ENCODE results near the gene RNF135.
"Not testable (repeated sequence)": the region's sequence is repeated elsewhere in the genome, so short reads cannot be mapped to it uniquely, and the experiment has no call there.

RNF135 gene

GRCh38 chr17:30969989-30970830 lies 629 bp upstream of the RNF135 start:
- peaks cover 23% of the 10 kb centered on the region for H3K36me3 ChIP-seq
- H4K20me1 ChIP-seq, result no peaks in the 10 kb centered on the region
- peak overlapping the region; percentile 82 for H3K4me3 ChIP-seq
- H3K9ac ChIP-seq, result peak overlapping the region; percentile 96
- peaks cover 35% of the 10 kb centered on the region for H3K4me1 ChIP-seq
- peaks cover 16% of the 10 kb centered on the region for H3K9me3 ChIP-seq
- TF ChIP-seq Cebpa-rat (IDR thresholded peaks at IDR 0.05), result no peak
- peak overlapping the region; percentile 98 for H3K27ac ChIP-seq
- H3K4me2 ChIP-seq, result peak overlapping the region; percentile 85
- H3K27me3 ChIP-seq, result no peaks in the 10 kb centered on the region

DNA sequence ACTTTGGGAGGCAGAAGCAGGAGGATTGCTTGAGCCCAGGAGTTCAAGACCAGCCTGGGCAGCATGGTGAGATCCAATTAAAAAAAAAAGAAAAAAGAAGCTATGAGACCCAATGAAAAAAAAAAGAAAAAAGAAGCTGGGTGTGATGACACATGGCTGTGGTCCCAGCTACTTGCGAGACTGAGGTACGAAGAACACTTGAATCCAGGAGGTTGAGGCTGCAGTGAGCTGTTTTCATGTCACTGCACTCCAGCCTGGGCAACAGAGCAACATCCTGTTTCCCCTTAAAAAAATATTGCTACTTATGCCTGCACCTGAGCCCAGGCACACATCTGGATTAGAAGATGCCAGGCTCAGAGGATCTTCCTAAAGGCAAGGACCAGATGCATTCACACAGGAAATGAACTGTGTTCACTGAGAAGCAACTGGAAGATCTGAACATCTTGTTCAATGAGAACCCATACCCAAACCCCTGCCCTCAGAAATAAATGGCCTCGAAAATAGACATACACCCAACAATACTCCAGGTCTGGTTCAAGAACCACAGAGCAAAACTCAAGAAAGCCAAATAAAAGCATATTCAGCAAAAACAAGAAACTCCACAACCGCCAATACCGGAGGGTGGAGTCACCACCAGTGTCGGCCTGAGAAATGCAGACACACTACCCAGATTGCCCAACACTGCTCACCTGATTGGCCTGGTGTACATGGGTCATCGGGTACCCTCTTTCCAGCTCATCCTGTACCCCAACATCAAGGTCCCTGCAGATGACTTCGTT lies 4.4 kb downstream of the RNF135 start:
- H3K27me3 ChIP-seq, result no peaks in the 10 kb centered on the region
- H3K4me3 ChIP-seq, result no peak overlapping the region
- no peak overlapping the region for H3K4me2 ChIP-seq
- TF ChIP-seq Cebpa-rat (IDR thresholded peaks at IDR 0.05), result no peak
- peaks cover 31% of the 10 kb centered on the region for H3K9me3 ChIP-seq
- no peak overlapping the region for H3K27ac ChIP-seq
- H3K4me1 ChIP-seq, result peaks cover 13% of the 10 kb centered on the region
- no peak overlapping the region for H3K9ac ChIP-seq
- H3K36me3 ChIP-seq, result peaks cover 37% of the 10 kb centered on the region
- no peaks in the 10 kb centered on the region for H4K20me1 ChIP-seq

DNA sequence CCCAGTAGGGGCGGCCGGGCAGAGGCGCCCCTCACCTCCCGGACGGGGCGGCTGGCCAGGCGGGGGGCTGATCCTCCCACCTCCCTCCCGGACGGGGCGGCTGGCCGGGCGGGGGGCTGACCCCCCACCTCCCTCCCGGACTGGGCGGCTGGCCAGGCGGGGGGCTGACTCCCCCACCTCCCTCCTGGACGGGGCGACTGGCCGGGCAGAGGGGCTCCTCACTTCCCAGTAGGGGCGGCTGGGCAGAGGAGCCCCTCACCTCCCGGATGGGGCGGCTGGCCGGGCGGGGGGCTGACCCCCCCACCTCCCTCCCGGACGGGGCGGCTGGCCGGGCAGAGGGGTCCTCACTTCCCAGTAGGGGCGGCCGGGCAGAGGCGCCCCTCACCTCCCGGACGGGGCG lies 9.1 kb downstream of the RNF135 start:
- not testable (repeated sequence) for H3K27me3 ChIP-seq, H3K4me1 ChIP-seq, H3K4me3 ChIP-seq, H3K27ac ChIP-seq, H3K9ac ChIP-seq, H3K4me2 ChIP-seq
- peaks cover 32% of the 10 kb centered on the region; the same call in 1 of the 2 replicates for H4K20me1 ChIP-seq
- H3K9me3 ChIP-seq, result peaks cover 18% of the 10 kb centered on the region
- peaks cover 27% of the 10 kb centered on the region for H3K36me3 ChIP-seq

DNA sequence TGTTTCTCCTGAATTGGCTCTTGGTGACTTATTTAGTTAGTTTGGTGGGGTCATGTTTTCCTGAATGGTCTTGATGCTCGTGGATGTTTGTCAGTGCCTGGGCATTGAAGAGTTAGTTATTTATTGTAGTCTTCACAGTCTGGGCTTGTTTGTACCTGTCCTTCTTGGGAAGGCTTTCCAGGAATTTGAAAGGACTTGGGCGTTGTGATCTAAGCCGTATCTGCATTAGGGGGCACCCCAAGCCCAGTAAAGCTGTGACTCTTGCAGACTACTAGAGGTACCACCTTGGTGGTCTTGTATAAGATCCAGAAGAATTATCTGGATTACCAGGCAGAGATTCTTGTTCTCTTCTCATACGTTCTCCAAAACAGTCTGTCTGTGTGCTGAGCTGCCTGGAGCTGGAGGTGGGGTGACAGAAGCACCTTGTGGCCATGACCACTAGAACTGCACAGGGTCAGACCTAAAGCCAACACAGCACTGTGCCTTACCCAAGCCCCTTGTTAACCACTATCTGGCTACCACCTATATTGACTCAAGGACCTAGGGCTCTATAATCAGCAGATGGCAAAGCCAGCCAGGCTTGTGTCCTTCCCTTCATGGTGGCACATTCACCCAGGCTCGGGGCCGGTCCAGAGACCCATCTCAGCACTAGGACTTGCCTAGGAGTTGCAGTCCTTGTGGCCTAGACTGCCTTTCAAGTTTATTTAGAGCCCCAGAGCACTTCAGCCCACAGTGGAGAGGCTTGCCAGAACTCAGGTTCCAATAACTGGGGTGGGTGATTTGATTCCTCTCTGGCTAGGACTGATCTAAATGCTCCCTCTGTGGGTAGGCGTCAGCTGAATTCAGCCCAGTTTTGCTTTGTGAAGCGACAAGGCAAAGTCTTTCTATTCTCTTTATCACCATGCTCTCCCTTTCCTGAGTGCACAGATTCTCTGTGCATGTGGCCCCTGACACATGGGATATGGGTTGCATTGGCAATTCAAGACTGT lies 11.0 kb downstream of the RNF135 start:
- TF ChIP-seq Cebpa-rat (IDR thresholded peaks at IDR 0.05), result no peak
- no peak overlapping the region for H3K27ac ChIP-seq

GRCh38 chr17:30982855-30983254 lies 12.0 kb downstream of the RNF135 start:
- H3K27ac ChIP-seq, result no peak overlapping the region
- no peaks in the 10 kb centered on the region for H3K9me3 ChIP-seq
- H3K27me3 ChIP-seq, result no peaks in the 10 kb centered on the region
- no peak for TF ChIP-seq Cebpa-rat (IDR thresholded peaks at IDR 0.05)
- no peak overlapping the region for H3K4me3 ChIP-seq
- peaks cover 49% of the 10 kb centered on the region; the same call in 1 of the 2 replicates for H4K20me1 ChIP-seq
- no peak overlapping the region for H3K4me2 ChIP-seq
- no peaks in the 10 kb centered on the region for H3K4me1 ChIP-seq
- H3K9ac ChIP-seq, result no peak overlapping the region
- peaks cover 37% of the 10 kb centered on the region for H3K36me3 ChIP-seq

More for the DNA sequence above, 11.0 kb downstream of the RNF135 start:
- Histone ChIP-seq H3K4me2 (no peak overlapping the region), H3K9me3 (no peaks in the 10 kb centered on the region), H3K4me3 (no peak overlapping the region), H4K20me1 (peaks cover 42% of the 10 kb centered on the region; the same call in 1 of the 2 replicates), H3K36me3 (peaks cover 29% of the 10 kb centered on the region), H3K4me1 (no peaks in the 10 kb centered on the region), H3K9ac (no peak overlapping the region), H3K27me3 (no peaks in the 10 kb centered on the region)

- Histone ChIP-seq H3K4me3 (no peak overlapping the region), H3K27me3 (no peaks in the 10 kb centered on the region), H3K9me3 (no peaks in the 10 kb centered on the region), H3K27ac (no peak overlapping the region), H3K4me1 (no peaks in the 10 kb centered on the region), H3K9ac (no peak overlapping the region), H4K20me1 (peaks cover 19% of the 10 kb centered on the region; the same call in 1 of the 2 replicates), H3K4me2 (no peak overlapping the region), H3K36me3 (peaks cover 86% of the 10 kb centered on the region)
- no peak for TF ChIP-seq Cebpa-rat (IDR thresholded peaks at IDR 0.05)
Observed at GRCh38 chr17:30990458-30990857, 19.6 kb downstream of the RNF135 start.

DNA sequence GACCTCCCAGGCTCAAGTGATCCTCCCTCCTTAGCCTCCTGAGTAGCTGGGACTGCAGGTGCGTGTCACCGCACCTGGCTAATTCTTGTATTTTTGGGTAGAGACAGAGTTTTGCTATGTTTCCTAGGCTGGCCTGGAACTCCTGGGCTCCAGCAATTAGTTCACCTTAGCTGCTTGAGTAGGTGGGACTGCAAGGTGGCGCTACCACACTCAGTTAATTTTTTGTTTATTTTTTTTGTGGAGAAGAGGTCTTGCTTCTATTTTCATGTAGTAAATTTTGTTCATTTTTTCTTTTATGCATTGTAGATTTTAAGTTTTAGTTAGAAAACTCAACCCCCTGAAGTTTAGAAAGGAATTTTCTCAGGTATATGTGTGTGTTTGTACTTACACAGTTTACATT lies 21.7 kb downstream of the RNF135 start:
- Histone ChIP-seq H3K9me3 (no peaks in the 10 kb centered on the region), H3K27ac (no peak overlapping the region), H4K20me1 (0 out of 2 replicates have a peak, but pooled peaks cover 8% of the 10 kb centered on the region), H3K4me2 (no peak overlapping the region), H3K4me1 (no peaks in the 10 kb centered on the region), H3K4me3 (no peak overlapping the region), H3K36me3 (peaks cover 87% of the 10 kb centered on the region), H3K27me3 (no peaks in the 10 kb centered on the region), H3K9ac (no peak overlapping the region)
- TF ChIP-seq Cebpa-rat (IDR thresholded peaks at IDR 0.05), result no peak

- TF ChIP-seq Cebpa-rat (IDR thresholded peaks at IDR 0.05), result no peak
- H3K4me1 ChIP-seq, result no peaks in the 10 kb centered on the region
- no peaks in the 10 kb centered on the region for H3K9me3 ChIP-seq
- H3K27ac ChIP-seq, result no peak overlapping the region
- H3K36me3 ChIP-seq, result peaks cover 92% of the 10 kb centered on the region
- no peak overlapping the region for H3K4me2 ChIP-seq
- H3K9ac ChIP-seq, result no peak overlapping the region
- H3K4me3 ChIP-seq, result no peak overlapping the region
- H4K20me1 ChIP-seq, result 0 out of 2 replicates have a peak, but pooled peaks cover 8% of the 10 kb centered on the region
- H3K27me3 ChIP-seq, result no peaks in the 10 kb centered on the region
Observed at GRCh38 chr17:30995347-30995746, 24.5 kb downstream of the RNF135 start.

- H3K4me3 ChIP-seq, result no peak overlapping the region
- 0 out of 2 replicates have a peak, but pooled peaks cover 1% of the 10 kb centered on the region for H4K20me1 ChIP-seq
- no peak overlapping the region for H3K9ac ChIP-seq
- H3K36me3 ChIP-seq, result peaks cover 93% of the 10 kb centered on the region
- H3K27me3 ChIP-seq, result no peaks in the 10 kb centered on the region
- no peak overlapping the region for H3K4me2 ChIP-seq
- H3K4me1 ChIP-seq, result no peaks in the 10 kb centered on the region
- no peak overlapping the region for H3K27ac ChIP-seq
- H3K9me3 ChIP-seq, result no peaks in the 10 kb centered on the region
- no peak for TF ChIP-seq Cebpa-rat (IDR thresholded peaks at IDR 0.05)
Observed at GRCh38 chr17:30996486-30996885, 25.6 kb downstream of the RNF135 start.

Data from BLaER1 (cell line).